Activated CD4-positive, alpha-beta T cell treated with anti-CD3 and anti-CD28 coated beads, Interleukin-2, amount 50 U/mL, for 4 hours (primary cell): ENCODE results near the gene SLIT3.
"Not testable (repeated sequence)": the region's sequence is repeated elsewhere in the genome, so short reads cannot be mapped to it uniquely, and the experiment has no call there.

ENCODE experiments used
- DNase-seq, 2 experiments: peaks; one replicate each; pipeline ENCODE4 v3.0.0-alpha.2; 2020

Gene SLIT3

DNA sequence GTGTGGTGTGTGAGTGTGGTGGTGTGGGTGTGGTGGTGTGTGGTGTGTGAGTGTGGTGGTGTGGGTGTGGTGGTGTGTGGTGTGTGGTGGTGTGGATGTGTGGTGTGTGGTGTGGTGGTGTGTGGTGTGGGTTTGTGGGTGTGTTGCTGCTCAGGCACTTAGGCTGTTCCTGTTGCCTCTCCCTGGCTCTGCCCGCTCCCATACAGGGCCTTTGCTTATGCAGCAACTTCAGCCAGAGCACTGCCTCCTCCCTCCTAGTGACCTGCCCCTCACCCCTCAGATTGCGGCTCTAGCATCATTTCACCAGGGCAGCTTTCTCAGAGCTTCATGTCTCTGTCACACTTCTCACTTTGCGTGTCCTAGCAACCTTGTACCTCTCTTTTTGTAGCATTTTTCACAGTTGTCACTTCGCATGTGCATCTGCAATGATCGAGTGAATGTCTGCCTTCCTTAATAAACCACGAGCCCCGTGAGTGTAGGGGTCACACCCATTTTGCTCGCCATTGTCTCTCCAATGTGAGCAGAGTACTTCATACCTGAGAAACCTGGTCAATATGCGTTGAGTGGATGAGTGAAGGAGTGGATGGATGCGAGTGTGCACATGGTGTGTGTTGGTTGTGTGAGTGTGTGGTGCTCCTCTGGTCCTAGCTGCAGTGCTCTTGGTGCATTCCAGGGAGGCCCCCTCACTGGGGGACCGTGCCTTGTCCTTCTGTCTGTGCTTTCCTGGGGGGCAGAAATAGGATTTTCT, 553.9 kb downstream of the SLIT3 start:
- no peak for DNase-seq

DNA sequence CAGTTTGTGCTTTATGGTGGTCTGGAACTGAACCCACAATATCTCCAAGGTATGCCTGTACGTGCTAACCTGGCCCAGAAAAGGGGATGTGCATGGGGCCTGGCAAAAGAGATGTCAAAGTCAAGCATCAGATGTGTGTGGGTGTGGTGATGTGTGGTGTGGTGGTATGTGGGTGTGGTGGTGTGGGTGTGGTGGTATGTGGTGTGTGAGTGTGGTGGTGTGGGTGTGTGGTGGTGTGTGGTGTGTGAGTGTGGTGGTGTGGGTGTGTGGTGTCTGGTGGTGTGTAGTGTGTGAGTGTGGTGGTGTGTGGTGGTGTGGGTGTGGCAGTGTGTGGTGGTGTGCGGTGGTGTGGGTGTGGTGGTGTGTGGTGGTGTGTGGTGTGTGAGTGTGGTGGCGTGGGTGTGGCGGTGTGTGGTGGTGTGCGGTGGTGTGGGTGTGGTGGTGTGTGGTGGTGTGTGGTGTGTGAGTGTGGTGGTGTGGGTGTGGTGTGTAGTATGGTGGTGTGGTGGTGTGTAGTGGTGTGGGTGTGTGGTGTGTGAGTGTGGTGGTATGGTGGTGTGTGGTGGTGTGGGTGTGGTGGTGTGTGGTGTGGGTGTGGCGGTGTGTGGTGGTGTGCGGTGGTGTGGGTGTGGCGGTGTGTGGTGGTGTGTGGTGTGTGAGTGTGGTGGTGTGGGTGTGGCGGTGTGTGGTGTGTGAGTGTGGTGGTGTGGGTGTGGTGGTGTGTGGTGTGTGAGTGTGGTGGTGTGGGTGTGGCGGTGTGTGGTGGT, 554.6 kb downstream of the SLIT3 start:
- DNase-seq: not testable (repeated sequence)

DNA sequence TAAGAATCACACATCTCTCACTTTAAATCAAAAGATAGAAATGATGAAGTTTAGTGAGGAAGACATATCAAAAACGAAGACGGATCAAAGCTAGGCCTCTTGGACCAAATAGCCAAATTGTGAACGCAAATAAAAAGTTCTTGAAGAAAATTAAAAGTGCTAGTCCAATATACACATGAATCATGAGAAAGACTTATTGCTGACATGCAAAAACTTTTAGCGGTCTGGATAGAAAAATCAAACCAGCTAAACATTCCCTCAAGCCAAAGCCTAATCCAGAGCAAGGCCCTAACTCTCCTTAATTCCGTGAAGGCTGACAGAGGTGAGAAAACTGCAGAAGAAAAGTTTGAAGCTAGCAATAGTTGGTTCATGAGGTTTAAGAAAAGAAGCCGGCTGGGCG, 557.3 kb downstream of the SLIT3 start:
- DNase-seq: no peak

DNA sequence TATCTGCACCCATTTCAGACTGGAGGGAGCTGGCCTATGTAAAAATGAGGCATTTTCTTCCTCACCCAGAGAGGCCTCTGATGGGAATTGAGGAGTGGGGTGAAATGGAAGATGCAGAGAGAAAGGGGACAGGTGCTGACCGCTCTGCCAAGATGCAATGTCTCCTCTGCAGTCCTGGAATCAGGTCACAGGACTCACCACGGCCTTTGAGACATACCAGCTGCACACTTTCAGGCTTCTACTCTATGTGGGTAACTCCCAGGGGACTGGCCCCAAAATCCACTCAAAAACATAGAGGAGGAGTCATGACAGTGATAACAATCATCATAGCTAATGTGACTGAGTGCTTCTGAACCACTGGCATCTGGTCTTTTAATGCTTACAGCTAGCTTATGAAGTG, 558.6 kb downstream of the SLIT3 start:
- DNase-seq: not testable (repeated sequence)

DNA sequence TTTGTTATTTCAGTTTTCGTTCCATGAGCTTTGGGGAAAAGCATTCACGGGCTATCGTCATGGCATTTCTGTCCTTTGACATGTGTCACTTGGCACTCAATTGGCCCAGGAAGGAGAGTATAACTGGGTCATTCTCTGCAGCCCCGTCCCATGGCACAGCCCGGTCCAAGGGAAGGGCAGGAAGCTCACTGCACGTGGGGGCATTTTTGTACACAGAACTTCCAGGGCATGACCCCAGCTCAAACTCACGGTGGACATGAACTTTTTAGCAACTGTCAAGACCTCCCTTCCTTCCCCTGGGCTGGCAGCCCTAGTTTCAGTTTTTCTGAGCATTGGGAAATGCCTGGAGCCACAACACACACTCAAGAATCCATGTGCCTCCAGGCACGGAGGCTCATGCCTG, 560.1 kb downstream of the SLIT3 start:
- DNase-seq: no peak

DNA sequence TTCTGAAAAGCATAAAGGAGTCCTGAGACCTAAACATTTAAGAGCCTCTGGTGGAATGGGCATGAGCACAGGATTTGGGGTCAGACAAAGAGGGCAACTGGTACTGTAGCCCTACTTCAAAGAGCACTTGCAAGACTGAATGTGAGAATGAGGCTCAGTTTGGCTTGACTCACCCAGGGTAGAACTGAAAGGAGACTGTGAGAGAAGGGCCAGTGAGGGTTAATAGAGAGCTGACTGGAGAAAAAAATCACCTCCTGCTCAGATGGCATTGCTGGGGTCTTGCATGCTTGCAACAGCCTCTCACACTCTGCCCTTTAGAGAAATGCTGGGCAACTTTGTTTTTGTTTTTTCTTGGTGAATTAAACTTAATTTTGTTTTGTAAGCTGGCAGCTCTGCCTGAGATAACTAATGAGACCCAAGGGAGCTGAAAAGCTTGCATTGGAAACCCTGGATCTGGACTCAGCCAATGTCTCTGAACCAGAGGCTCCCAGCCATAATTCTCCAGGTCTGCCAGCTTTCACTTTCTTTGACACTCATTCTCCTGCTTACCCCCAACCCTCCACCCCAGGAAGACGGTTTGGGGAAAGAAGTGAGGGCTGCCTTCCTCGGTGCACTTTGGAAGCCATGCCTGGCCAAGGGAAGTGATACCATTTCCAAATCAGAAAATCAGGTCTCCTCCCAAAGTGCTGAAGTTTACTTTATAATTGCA, 560.7 kb downstream of the SLIT3 start:
- no peak for DNase-seq

DNA sequence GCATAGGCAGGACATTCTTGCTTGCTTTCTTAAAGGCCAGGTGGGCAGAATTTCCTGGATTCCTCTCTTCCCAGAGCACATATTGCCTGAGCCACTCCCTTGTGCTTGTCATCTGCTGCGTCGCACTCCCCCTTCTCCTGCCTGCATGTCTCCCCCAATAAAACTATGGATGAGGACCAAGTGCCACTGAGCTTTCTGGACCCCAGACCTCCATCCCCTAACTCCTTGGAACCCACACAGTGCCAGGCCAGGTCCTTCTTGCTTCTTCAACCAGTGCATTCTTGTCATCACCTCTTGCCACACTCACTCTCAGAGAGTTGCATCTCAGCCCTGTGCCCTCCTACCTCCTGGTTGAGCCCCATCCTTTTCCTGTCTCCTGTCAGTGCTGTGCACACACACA, 563.9 kb downstream of the SLIT3 start:
- no peak for DNase-seq

DNA sequence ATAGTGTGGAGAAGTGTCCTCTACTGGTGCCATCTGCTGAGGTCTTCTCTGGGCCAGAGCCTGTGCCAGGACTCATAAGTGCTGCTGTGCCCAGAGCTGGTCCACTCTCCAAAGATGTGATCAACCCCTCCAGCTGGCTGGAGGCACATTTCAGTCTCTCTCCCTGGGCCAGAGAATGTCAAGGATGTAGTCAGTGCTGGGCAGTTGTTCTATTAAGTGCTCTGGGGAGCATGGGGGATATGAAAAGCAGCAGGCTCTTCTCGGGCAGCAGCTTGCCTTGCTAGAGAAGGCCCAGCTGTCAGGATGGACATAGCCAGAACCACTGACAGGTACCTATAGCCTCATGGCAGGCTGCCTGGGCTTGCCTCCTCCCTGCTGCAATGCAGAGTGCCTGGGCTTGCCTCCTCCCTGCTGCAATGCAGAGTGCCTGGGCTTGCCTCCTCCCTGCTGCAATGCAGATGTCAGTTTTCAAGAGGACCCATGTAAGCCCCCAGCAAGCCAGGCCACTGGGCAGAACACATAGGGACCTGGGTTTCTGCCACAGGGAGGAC, 564.6 kb downstream of the SLIT3 start:
- DNase-seq: no peak

DNA sequence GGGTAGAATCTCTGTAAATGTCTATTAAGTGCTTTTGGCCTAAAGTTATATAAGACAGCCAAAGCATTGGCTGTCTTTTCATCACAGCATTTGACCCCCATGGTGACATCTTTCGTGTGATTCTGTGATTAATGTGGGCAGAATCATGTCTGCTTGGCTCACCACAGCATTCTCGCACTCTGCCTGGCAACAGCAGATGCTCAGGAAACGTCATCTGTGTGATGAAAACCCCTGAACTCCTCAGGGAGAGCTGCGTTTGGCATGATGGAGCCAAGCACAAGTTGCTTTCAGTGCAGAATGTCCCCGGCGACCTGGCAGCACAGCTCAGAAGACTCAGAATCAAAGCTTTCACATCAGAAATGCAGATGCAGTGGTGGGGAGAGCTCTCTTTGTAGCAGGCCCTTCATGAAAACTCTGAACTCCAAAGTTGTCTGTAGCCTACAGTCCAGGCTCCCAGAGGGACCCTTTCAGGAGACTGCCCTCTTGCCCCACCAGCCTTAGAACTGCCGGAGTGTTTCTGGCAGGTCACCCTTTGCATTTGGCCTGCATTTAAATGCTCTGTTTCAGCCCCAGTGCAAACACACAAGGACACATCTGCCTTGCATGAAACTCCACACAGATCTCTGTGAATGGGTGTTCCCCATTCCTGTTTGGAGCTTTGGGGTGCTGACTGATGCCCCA, 566.2 kb downstream of the SLIT3 start:
- no peak for DNase-seq

DNA sequence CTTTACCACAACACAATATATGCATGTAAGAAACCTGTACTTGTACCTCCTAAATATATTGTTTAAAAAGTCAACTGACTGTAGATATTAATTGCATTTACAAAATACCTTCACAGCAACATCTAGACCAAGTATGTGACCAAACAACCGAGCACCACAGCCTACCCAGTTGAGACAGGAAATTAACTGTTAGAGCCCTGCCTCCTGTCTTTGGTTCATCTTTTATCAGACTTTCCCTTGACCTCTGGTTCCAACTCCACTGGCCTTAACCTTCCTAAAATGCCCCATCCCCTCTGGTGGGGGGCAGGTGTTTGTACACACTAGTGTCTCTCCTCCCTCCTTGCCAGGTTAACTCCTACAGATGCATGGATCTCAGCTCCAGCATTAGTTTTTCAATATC, 566.8 kb downstream of the SLIT3 start:
- DNase-seq: no peak

DNA sequence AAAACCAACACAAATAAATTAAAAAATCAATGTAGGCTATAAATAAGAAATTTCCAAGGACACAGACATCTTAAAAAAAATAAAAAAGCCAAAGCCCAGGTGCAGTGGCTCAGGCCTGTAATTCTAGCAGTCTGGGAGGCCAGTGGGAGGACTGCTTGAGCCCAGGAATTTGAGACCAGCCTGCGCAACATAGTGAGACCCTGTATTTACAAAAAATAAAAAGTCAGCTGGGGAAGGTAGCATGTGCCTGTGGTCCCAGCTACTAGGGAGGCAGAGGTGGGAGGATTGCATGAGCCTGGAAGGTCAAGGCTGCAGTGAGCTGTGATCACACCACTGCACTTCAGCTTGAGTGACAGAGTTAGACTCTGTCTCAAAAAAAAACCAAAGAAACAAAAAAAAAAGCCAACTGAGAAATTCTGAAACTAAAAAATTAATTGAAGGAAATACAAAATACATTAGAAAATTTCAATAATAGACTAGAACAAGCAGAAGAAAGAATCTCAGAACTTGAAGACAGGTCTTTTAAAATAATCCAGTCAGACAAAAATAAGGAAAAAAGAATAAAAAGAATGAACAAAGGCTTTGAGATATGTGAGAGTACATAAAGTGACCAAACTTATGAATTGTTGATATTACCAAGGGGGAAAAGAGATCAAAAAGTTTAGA, 572.3 kb downstream of the SLIT3 start:
- no peak for DNase-seq

DNA sequence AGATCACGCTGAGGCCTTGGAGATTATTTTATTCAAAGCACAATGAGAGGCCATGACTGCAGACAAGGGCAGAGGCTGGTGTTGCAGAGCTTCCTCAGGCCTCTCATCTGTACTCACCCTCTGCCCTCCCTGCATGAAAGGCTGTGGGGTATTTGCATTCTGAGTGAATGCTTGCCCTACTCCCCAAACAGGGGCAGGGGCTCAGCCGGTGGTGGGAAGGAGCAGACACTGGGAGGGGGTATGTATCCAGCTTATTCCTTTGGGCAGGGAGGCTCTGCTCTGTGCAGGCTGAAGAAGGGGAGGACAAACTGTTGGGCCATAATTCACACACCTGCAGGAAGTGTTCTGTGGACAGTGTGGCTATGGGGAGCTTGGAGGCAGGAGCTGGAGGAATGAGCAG, 573.4 kb downstream of the SLIT3 start:
- no peak for DNase-seq

DNA sequence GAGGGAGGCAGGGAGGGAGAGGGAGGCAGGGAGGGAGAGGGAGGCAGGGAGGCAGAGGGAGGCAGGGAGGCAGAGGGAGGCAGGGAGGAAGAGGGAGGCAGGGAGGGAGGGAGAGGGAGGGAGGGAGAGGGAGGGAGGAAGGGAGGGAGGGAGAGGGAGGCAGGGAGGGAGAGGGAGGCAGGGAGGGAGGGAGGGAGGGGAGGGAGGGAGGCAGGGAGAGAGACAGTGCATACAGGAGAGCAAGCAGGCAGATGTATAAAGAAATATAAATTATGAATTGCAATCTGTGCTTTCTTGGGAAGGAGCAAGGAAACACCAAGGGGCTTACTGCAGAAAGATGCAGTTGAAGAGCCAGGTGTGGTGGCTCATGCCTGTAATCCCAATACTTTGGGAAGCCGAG, 574.6 kb downstream of the SLIT3 start:
- no peak for DNase-seq

DNA sequence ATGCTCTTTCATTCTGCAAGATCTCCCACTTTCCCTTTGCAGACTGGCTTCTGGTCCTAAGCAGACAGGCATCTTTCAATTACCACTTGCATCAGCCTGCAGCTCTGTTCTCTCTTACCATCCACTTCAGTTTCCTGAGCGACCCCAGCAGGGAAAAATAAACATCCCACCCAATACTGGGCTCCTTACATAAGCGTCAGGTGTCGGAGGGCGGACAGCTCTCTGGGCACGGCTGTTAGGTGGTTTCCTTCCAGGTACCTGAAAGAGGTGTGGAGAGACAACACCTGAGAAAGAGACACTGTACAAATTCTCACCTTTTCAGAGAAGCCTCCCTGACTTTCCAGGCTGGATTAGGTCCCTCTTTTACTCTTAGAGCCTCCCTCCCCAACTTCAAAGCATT, 576.7 kb downstream of the SLIT3 start:
- DNase-seq: no peak

DNA sequence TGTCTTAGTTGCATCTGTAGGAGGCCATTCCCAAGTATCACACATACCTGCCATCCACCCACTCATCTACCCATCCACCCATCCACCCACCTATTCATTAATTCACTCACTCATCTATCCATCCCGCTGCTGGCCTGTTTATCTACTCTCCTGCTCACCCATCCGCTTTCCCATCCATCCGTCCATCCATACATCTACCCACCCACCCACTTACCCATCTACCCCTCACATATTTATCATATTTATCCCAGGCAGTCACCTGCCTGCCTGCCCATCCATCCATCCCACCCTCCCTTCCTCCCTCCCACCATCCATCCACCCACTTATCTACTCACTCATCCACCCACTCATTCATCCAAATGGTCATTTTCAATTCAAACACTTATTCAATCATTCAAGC, 577.9 kb downstream of the SLIT3 start:
- no peak for DNase-seq

DNA sequence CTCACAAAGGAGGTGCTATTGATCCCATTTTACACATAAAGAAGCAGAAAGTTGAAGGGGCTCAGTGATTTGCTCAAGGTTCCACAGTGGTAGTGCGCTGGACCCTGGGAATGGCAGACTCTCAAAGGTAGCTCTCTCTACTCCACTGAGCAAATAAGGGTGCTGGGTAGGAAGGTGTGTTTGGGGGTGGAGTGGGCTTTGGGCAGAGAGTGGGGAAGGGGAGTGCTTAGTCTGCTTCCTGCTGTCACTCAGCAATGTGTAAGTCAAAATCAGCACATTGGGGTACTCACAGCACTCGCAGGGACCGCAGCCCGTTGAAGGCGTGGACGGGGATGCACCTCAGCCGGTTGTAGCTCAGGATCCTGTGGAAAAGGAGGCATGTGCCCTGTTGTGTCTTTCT, 579.0 kb downstream of the SLIT3 start:
- DNase-seq: no peak

DNA sequence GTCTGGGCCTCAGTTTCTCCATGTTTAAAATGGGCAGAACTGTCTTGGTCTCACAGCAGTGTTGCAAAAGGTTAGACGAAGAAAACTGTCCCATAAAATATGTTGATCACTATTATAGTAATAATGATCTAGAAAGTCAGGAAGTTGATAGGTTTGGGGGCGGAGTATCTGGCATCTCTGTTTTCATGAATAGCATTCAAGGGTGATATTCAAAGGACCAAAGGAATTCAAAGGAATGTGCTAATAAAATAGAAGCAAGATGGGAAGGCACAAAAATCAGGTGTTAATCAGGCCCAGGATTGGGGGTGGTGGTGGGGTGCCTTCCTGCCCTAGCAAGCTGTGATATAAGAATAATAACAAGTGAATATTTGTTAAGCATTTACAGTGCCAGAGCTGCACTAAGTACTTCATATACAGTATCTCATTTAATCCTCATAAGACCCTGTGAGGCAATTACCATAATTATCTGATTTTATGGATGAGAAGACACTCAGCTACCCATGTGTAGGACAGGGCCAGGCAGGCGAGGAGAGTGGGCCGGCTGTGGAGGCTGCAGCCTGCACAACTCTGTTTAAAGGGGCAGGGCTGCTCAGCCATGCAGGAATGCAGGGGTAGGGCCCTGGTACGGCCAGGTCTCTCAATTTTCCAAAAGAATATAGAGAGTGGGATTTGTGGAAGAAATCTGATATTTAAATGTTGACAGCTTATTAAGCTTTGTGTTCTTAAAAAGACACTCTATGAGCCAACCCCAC, 579.8 kb downstream of the SLIT3 start:
- DNase-seq: no peak

DNA sequence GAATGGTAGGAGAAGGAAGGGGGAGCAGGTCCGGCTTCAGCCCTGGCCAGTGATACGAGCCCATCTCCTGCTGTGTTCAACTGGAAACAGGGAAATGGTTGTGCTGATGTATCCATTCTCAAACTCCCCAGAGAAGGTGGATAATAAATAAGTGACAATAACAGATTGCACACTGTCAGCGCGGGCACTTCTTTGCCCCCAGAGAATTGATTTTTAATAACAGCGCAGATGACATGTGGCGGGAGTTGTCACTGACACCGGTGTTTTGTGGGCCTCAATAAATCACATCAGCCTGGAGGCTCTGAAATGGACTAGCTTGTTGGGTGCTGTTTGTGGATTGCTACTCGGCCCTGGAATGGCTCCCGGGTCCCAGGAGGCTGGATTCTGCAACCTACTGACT, 580.4 kb downstream of the SLIT3 start:
- no peak for DNase-seq

DNA sequence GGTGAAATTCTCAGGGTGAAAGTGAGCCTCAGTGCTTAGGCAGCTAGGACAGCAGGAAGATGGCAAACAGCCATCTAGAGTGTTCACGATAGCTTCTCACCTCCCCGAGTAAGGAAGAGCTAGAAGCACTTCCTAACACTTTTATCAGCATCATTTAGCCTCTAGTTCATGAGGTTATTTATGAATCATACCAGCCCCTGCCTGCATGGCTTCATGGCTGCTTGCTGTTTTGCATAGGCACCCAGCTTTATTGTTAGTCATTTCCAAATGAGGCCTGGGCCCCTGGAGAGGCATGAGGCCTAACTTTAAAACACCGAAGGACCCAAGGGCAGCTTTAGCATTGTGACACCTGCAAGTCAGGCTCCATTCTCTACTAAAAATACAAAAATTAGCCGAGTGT, 586.9 kb downstream of the SLIT3 start:
- no peak for DNase-seq

DNA sequence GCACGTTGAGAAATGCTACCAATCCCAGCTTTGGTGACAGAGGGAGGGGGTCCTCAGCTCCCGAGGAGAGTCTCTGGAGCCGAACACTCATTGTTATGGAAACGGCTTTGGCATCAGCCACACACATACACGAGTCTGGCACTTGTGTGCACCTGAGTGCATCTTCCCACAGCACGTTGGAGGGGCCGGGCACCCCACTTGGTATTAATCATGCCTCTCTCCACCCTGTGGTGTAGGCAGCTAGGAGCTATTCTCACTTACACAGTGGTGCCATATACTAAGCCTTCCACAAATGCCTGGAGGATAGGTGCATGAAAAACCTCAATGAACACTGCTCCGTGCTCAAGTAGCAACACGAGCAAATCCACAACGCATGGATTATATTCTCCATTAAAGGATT, 587.9 kb downstream of the SLIT3 start:
- no peak for DNase-seq

DNA sequence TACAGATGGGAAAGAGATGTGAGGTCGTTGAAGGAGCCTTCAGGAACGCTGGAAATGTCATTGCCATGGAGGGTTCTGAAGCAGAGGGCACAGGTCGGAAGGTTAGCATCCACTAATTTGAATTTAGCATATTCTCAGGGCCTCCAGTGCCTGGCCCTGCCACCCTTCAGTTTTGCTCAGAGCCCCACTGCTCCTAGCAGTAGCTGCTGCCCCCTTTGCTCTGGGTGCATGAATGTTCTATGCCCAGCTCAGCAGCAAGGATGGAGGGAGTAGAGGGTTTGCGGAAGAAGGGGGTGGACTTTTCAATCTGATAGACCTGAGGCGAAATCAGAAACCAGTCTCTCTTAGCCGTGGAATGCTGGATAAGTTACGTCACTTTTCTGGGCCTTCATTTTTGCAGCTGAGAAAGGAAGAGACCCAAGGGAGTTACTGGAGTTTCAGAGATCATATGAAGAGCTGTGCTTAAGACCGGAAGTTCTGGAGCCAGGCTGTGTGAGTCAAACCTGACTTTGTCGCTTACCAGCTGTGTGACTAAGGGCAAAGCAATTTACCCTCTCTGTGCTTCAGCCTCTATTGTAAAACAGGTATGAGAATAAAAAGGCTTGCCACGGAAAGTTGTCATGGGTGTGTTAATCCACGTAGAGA, 588.5 kb downstream of the SLIT3 start:
- DNase-seq: no peak
